ENCODE measurements around the gene NOA1.
"Not testable (repeated sequence)": the region's sequence is repeated elsewhere in the genome, so short reads cannot be mapped to it uniquely, and the experiment has no call there.

Gene NOA1

GRCh38 chr4:56976283-56976836 is 1.0 kb downstream of the NOA1 start:
- ATAC-seq (no peak), DNase-seq (peak; percentile 13 to 16)
- peak overlapping the region; percentile 94 to 100 for H3K4me3 Mint-ChIP-seq
- peak overlapping the region; percentile 63 to 81 for H3K27ac Mint-ChIP-seq
- H3K9me3 Mint-ChIP-seq: peaks cover 11 to 12% of the 10 kb centered on the region in 2 donors
- H3K27me3 Mint-ChIP-seq: no peaks in the 10 kb centered on the region
- peaks cover 56% of the 10 kb centered on the region for H3K4me1 Mint-ChIP-seq

GRCh38 chr4:56973336-56973735 is 4.1 kb downstream of the NOA1 start:
- H3K4me3 Mint-ChIP-seq: no peak overlapping the region
- H3K27me3 Mint-ChIP-seq: no peaks in the 10 kb centered on the region
- H3K27ac Mint-ChIP-seq: no peak overlapping the region
- H3K4me1 Mint-ChIP-seq: peaks cover 48% of the 10 kb centered on the region
- DNase-seq (no peak), ATAC-seq (no peak)
- H3K9me3 Mint-ChIP-seq: peaks cover 11 to 12% of the 10 kb centered on the region in 2 donors

GRCh38 chr4:56972809-56973208 is 4.6 kb downstream of the NOA1 start:
- ATAC-seq (no peak), DNase-seq (no peak)
- H3K4me1 Mint-ChIP-seq: peaks cover 48% of the 10 kb centered on the region
- H3K9me3 Mint-ChIP-seq: peaks cover 11 to 12% of the 10 kb centered on the region in 2 donors
- H3K4me3 Mint-ChIP-seq: no peak overlapping the region
- peak overlapping the region in 1 of 2 donors; percentile 78 for H3K27ac Mint-ChIP-seq
- no peaks in the 10 kb centered on the region for H3K27me3 Mint-ChIP-seq

DNA sequence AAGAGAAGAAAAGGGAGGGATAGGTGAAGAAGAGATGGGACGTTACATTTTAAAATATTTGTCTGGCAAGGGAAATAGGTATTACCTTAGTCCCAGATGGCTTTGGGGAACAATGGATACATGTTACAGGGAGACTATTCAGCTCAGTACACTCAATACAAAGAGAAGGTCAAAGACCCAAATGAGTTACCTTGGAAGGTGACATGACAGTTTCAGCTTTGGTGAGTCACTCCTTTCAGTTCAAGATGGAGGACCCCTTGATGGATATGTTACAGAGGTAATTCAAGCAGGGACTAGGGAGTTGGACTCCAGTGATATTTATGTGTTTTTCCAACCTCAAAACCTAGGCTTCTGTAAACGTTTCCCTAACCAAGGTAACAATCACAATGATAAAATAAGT is 5.0 kb downstream of the NOA1 start:
- no peak overlapping the region for H3K4me3 Mint-ChIP-seq
- H3K4me1 Mint-ChIP-seq: peaks cover 48% of the 10 kb centered on the region
- H3K9me3 Mint-ChIP-seq: peaks cover 11 to 12% of the 10 kb centered on the region in 2 donors
- no peaks in the 10 kb centered on the region for H3K27me3 Mint-ChIP-seq
- DNase-seq: no peak
- no peak for ATAC-seq
- H3K27ac Mint-ChIP-seq: peak overlapping the region in 1 of 2 donors; percentile 78

- H3K27ac Mint-ChIP-seq: no peak overlapping the region
- ATAC-seq: peak; percentile 66
These were observed 6.0 kb downstream of the NOA1 start for GRCh38 chr4:56971383-56971782.

GRCh38 chr4:56961107-56961500 is 16.3 kb downstream of the NOA1 start:
- H3K27me3 Mint-ChIP-seq: no peaks in the 10 kb centered on the region
- DNase-seq (no peak), ATAC-seq (no peak)
- H3K27ac Mint-ChIP-seq: peak overlapping the region; percentile 54 to 80
- no peaks in the 10 kb centered on the region for H3K4me1 Mint-ChIP-seq
- no peaks in the 10 kb centered on the region for H3K9me3 Mint-ChIP-seq
- H3K4me3 Mint-ChIP-seq: no peak overlapping the region

More at GRCh38 chr4:56971383-56971782, 6.0 kb downstream of the NOA1 start:
- no peak for DNase-seq
- no peaks in the 10 kb centered on the region for H3K27me3 Mint-ChIP-seq
- peaks cover 11 to 12% of the 10 kb centered on the region in 2 donors for H3K9me3 Mint-ChIP-seq
- peaks cover 48% of the 10 kb centered on the region for H3K4me1 Mint-ChIP-seq
- H3K4me3 Mint-ChIP-seq: peak overlapping the region in 1 of 2 donors; percentile 1

- no peak for DNase-seq
- Mint-ChIP-seq H3K4me1 (no peaks in the 10 kb centered on the region), H3K27me3 (no peaks in the 10 kb centered on the region), H3K27ac (no peak overlapping the region), H3K4me3 (no peak overlapping the region), H3K9me3 (no peaks in the 10 kb centered on the region)
- no peak for ATAC-seq
These were observed 18.3 kb downstream of the NOA1 start for GRCh38 chr4:56959100-56959499.

DNA sequence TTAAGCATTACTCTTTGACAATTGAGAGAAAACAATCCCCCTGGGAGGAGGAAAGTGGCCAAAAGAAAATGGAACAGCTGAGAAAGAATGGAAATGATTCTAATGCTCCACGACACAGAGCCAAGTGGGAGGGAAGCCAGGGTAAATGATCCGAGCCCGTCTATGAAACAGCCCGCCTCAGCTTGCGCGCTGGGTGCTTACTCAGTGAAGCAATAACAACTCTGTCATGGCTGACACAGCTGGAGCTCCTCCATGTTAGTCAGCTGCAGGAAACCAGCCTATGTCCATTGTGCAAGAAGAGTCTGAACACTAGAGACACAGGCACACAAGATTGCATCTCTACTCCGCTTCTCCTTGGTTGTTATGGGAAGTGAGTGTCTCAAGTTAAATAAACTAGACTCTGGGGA is 19.3 kb downstream of the NOA1 start:
- H3K27ac Mint-ChIP-seq: no peak overlapping the region
- no peaks in the 10 kb centered on the region for H3K9me3 Mint-ChIP-seq
- ATAC-seq (no peak), DNase-seq (no peak)
- H3K4me1 Mint-ChIP-seq: no peaks in the 10 kb centered on the region
- H3K27me3 Mint-ChIP-seq: no peaks in the 10 kb centered on the region
- no peak overlapping the region for H3K4me3 Mint-ChIP-seq

DNA sequence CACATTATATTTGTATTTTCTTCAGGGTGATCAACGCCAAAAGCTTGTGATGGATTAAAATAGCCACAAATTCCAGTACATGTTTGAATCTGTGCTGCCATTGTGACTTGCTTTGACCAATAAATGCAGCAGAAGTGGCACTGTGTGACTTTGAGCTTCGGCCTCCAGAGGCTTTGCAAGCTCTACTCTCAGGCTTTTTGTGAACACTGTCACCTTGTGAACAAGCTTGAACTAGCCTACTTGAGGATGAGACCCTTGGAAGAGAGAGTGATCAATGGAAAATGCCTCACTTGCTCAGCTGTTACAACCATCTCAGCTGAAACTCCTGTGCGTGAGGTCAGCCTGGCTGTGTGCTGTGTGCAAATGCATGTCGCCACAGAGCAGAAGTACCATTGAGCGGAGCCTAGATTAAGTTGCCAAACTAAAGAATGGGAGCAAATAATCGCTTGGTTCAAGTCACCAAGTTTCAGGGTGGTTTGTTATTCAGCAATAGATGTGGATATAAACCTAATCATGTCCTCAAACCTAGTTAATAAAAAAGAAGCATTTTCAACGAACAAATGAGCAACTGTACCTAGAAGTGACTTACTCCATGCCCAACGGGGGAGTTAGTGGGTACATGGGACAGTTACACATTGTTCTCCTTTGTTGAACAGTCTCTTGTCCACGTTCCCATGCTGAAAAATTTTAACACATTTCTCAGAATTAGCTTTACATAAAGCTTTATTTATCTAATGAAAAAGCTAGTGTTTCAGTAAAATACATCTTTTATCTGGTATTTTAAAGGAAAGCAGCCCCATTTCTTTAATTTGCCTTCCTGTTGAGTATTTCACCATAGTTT is 23.5 kb downstream of the NOA1 start:
- Mint-ChIP-seq H3K4me3 (no peak overlapping the region), H3K27me3 (no peaks in the 10 kb centered on the region), H3K27ac (no peak overlapping the region), H3K4me1 (no peaks in the 10 kb centered on the region), H3K9me3 (no peaks in the 10 kb centered on the region)
- no peak for ATAC-seq
- no peak for DNase-seq

GRCh38 chr4:56941403-56941802 is 36.0 kb downstream of the NOA1 start:
- peaks cover 5% of the 10 kb centered on the region for H3K4me1 Mint-ChIP-seq
- DNase-seq (no peak), ATAC-seq (peak; percentile 42)
- no peak overlapping the region for H3K27ac Mint-ChIP-seq
- H3K9me3 Mint-ChIP-seq: no peaks in the 10 kb centered on the region
- no peak overlapping the region for H3K4me3 Mint-ChIP-seq
- H3K27me3 Mint-ChIP-seq: no peaks in the 10 kb centered on the region

DNA sequence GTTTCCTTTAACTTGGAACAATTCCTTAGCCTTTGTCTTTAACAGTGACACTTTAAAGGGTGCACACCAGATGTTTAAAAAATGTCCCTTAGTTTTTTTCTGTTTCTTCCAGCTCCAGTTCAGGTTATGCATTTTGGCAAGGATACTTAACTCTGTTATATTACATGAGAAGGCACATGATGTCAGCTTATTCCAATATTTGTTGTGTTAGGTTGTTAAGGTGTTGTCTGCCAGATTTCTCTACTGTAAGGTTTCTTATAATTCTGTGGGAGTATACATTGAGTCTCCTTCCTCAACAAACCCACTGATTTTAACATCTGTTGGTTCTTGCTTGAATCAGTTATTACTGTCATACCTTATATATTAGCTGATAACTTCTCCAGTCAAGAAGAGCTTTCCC is 36.4 kb downstream of the NOA1 start:
- no peaks in the 10 kb centered on the region for H3K27me3 Mint-ChIP-seq
- peaks cover 5% of the 10 kb centered on the region for H3K4me1 Mint-ChIP-seq
- DNase-seq (no peak), ATAC-seq (no peak)
- no peaks in the 10 kb centered on the region for H3K9me3 Mint-ChIP-seq
- no peak overlapping the region for H3K27ac Mint-ChIP-seq
- H3K4me3 Mint-ChIP-seq: no peak overlapping the region

- ATAC-seq (no peak), DNase-seq (no peak)
- Mint-ChIP-seq H3K4me1 (peaks cover 5% of the 10 kb centered on the region), H3K9me3 (no peaks in the 10 kb centered on the region), H3K27me3 (no peaks in the 10 kb centered on the region), H3K4me3 (no peak overlapping the region), H3K27ac (no peak overlapping the region)
These were observed 37.0 kb downstream of the NOA1 start for GRCh38 chr4:56940403-56940802.

GRCh38 chr4:56939826-56940225 is 37.6 kb downstream of the NOA1 start:
- not testable (repeated sequence) for H3K4me1 Mint-ChIP-seq, H3K27ac Mint-ChIP-seq, H3K9me3 Mint-ChIP-seq, H3K27me3 Mint-ChIP-seq, DNase-seq, H3K4me3 Mint-ChIP-seq, ATAC-seq

GRCh38 chr4:56937262-56937661 is 40.1 kb downstream of the NOA1 start:
- Mint-ChIP-seq H3K4me1 (peaks cover 5% of the 10 kb centered on the region), H3K9me3 (no peaks in the 10 kb centered on the region), H3K4me3 (no peak overlapping the region), H3K27me3 (no peaks in the 10 kb centered on the region), H3K27ac (no peak overlapping the region)
- ATAC-seq: no peak
- DNase-seq: no peak

DNA sequence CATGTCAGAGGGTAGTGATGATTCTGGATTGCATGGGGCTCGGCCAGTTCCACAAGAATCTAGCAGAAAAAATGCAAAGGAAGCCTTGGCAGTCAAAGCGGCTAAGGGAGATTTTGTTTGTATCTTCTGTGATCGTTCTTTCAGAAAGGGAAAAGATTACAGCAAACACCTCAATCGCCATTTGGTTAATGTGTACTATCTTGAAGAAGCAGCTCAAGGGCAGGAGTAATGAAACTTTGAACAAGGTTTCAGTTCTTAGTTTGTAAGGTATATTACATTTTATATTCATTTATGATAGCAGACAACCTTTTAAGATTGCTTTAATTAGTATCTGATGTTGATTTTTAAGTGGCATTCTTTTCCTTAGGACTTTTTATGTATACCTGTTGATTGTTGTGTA is 45.5 kb downstream of the NOA1 start:
- ATAC-seq (no peak), DNase-seq (no peak)
- Mint-ChIP-seq H3K27ac (no peak overlapping the region), H3K4me1 (peaks cover 23% of the 10 kb centered on the region), H3K27me3 (no peaks in the 10 kb centered on the region), H3K9me3 (no peaks in the 10 kb centered on the region), H3K4me3 (no peak overlapping the region)

GRCh38 chr4:56930638-56931037 is 46.8 kb downstream of the NOA1 start:
- DNase-seq: no peak
- no peak for ATAC-seq
- Mint-ChIP-seq H3K4me3 (no peak overlapping the region), H3K27me3 (no peaks in the 10 kb centered on the region), H3K4me1 (peaks cover 23% of the 10 kb centered on the region), H3K9me3 (no peaks in the 10 kb centered on the region), H3K27ac (no peak overlapping the region)

All from stimulated activated naive CD8-positive, alpha-beta T cell treated with anti-CD3 and anti-CD28 coated beads, Interleukin-15, amount 100 ng/mL, for 72 hours (primary cell).